H1 (cell line): ENCODE data around the gene TEKT1. TPM values are rescaled to one million over a fixed set of nuclear protein-coding genes. Genes with fewer than 3 reads are reported as not detected.

Experiments
- CTCF ChIA-PET: fragments of 300-600 bp; sonication (Branson Sonifier 250); formaldehyde crosslinking; loops from one replicate; lab custom pipeline; 2021; ENCODE audit not compliant: partially characterized antibody; lab: Charles Lee
- POLR2A ChIA-PET: fragments of 300-600 bp; sonication (Branson Sonifier 250); formaldehyde crosslinking; loops from one replicate; lab custom pipeline; 2021; ENCODE audit warnings: inconsistent platforms; ENCODE audit not compliant: partially characterized antibody; lab: Charles Lee
- DNase-seq, 2 experiments: peaks; one replicate each; pipeline versions ENCODE4 v3.0.0 to v3.0.0-alpha.2; 2010 to 2022; ENCODE audit warnings: low spot score in 2 of 2, low read depth in 1 of 2, mixed read lengths in 1 of 2
- FAIRE-seq: peaks from 2 replicates; lab custom pipeline; 2011; peaks lifted over from hg19 to GRCh38; lab: Jason Lieb, UNC
- H2AFZ ChIP-seq: 2 replicates; pipeline ENCODE4 v1.8.1; 2012; ENCODE audit warnings: low read length, inconsistent platforms
- H2AK5ac ChIP-seq: 2 replicates; pipeline ENCODE4 v1.6.1; 2013; ENCODE audit warnings: low read depth, low read length
- H2BK120ac ChIP-seq: replicated peaks from 2 replicates; pipeline ENCODE3; 2013; ENCODE audit warnings: low read depth, low read length, inconsistent platforms
- H2BK12ac ChIP-seq: 2 replicates; pipeline ENCODE4 v1.6.1; 2013; ENCODE audit warnings: low read depth, low read length
- H2BK15ac ChIP-seq: 2 replicates; pipeline ENCODE4 v1.6.1; 2013; ENCODE audit warnings: low read length
- H2BK20ac ChIP-seq: 2 replicates; pipeline ENCODE4 v1.6.1; 2013; ENCODE audit warnings: low read length
- H2BK5ac ChIP-seq: 2 replicates; pipeline ENCODE4 v1.6.1; 2013; ENCODE audit warnings: low read depth, low read length
- H3K14ac ChIP-seq: 2 replicates; pipeline ENCODE4 v1.6.1; 2013; ENCODE audit warnings: inconsistent platforms; ENCODE audit not compliant: insufficient read length
- H3K18ac ChIP-seq: 2 replicates; pipeline ENCODE4 v1.6.1; 2013; ENCODE audit warnings: low read length; ENCODE audit errors: extremely low read depth
- H3K23ac ChIP-seq: 2 replicates; pipeline ENCODE4 v1.6.1; 2013; ENCODE audit warnings: inconsistent platforms; ENCODE audit not compliant: insufficient read length
- H3K23me2 ChIP-seq: 2 replicates; pipeline ENCODE4 v1.6.1; 2013; ENCODE audit warnings: low read depth, low read length
- H3K27ac ChIP-seq: 2 replicates; pipeline ENCODE4 v1.6.1; 2011; ENCODE audit warnings: low read depth, low read length, inconsistent platforms
- H3K27me3 ChIP-seq, 4 experiments: replicated peaks in 1 of 4; 1 replicate in 1 of 4; 2 replicates in 3 of 4; pipeline versions ENCODE4 v1.6.1 to v1.8.1; 2011 to 2013; ENCODE audit warnings: low read length in 3 of 4, mild to moderate bottlenecking in 3 of 4, inconsistent platforms in 2 of 4, mixed read lengths in 2 of 4, moderate library complexity in 1 of 4; ENCODE audit not compliant: control insufficient read depth in 3 of 4, insufficient read depth in 3 of 4; ENCODE audit errors: extremely low read depth in 1 of 4
- H3K36me3 ChIP-seq, 4 experiments: 2 replicates each; pipeline versions ENCODE4 v1.6.1 to v1.8.1; 2011 to 2013; ENCODE audit warnings: mild to moderate bottlenecking in 4 of 4, low read length in 3 of 4, moderate library complexity in 2 of 4, control low read depth in 1 of 4, inconsistent platforms in 1 of 4; ENCODE audit not compliant: insufficient read depth in 4 of 4, control insufficient read depth in 2 of 4
- H3K4ac ChIP-seq: replicated peaks from 2 replicates; pipeline ENCODE3; 2013; ENCODE audit warnings: low read length, low read depth, mixed read lengths, inconsistent platforms; ENCODE audit not compliant: insufficient read length
- H3K4me1 ChIP-seq, 4 experiments: replicated peaks in 1 of 4; 1 replicate in 1 of 4; 2 replicates in 3 of 4; pipeline versions ENCODE4 v1.6.1 to v1.8.1; 2011 to 2013; ENCODE audit warnings: low read length in 3 of 4, inconsistent platforms in 2 of 4, mixed read lengths in 1 of 4; ENCODE audit not compliant: insufficient read depth in 4 of 4, control insufficient read depth in 3 of 4
- H3K4me2 ChIP-seq, 2 experiments: 2 replicates each; pipeline versions ENCODE4 v1.6.1 to v1.8.1; 2011 to 2013; ENCODE audit warnings: low read depth in 2 of 2, low read length in 2 of 2, control low read depth in 1 of 2, inconsistent platforms in 1 of 2, mild to moderate bottlenecking in 1 of 2; ENCODE audit not compliant: insufficient read depth in 1 of 2
- H3K4me3 ChIP-seq, 4 experiments: fragments of 200-600, 300-600 bp in 1 of 4; sonication (generic), shearing (Covaris generic), sonication (Bioruptor Twin) in 1 of 4; 2 replicates each; pipeline versions ENCODE4 v1.5.1 to v1.8.1; 2011 to 2016; ENCODE audit warnings: low read length in 4 of 4, low read depth in 3 of 4, control low read depth in 2 of 4, inconsistent platforms in 2 of 4, mild to moderate bottlenecking in 2 of 4, mixed read lengths in 1 of 4, moderate library complexity in 1 of 4; ENCODE audit not compliant: insufficient read depth in 2 of 4; ENCODE audit errors: extremely low read depth in 1 of 4
- H3K56ac ChIP-seq: replicated peaks from 2 replicates; pipeline ENCODE3; 2013; ENCODE audit warnings: low read depth, mild to moderate bottlenecking, mixed read lengths, low read length, inconsistent platforms; ENCODE audit not compliant: insufficient read length
- H3K79me1 ChIP-seq: 2 replicates; pipeline ENCODE4 v1.6.1; 2013; ENCODE audit warnings: low read depth, low read length, control low read depth
- H3K79me2 ChIP-seq, 2 experiments: 2 replicates each; pipeline versions ENCODE4 v1.6.1 to v1.8.1; 2012 to 2013; ENCODE audit warnings: low read length in 2 of 2, mild to moderate bottlenecking in 2 of 2, inconsistent platforms in 1 of 2; ENCODE audit not compliant: insufficient read depth in 2 of 2, control insufficient read depth in 1 of 2
- H3K9ac ChIP-seq, 4 experiments: replicated peaks in 1 of 4; 1 replicate in 1 of 4; 2 replicates in 3 of 4; pipeline versions ENCODE4 v1.6.1 to v1.8.1; 2011 to 2013; ENCODE audit warnings: low read depth in 3 of 4, low read length in 3 of 4, control low read depth in 2 of 4, mild to moderate bottlenecking in 2 of 4, moderate library complexity in 2 of 4, inconsistent platforms in 1 of 4; ENCODE audit errors: extremely low read depth in 1 of 4
- H3K9me3 ChIP-seq, 2 experiments: 2 replicates each; pipeline versions ENCODE4 v1.6.1 to v1.8.1; 2012 to 2013; ENCODE audit warnings: mild to moderate bottlenecking in 2 of 2, moderate library complexity in 2 of 2, control low read depth in 1 of 2, inconsistent platforms in 1 of 2, low read depth in 1 of 2, low read length in 1 of 2, mixed read lengths in 1 of 2; ENCODE audit not compliant: insufficient read depth in 2 of 2
- H4K20me1 ChIP-seq, 2 experiments: replicated peaks in 1 of 2; 2 replicates each; pipeline versions ENCODE3 to v1.8.1; 2011 to 2013; ENCODE audit warnings: inconsistent platforms in 2 of 2, low read length in 2 of 2, mild to moderate bottlenecking in 1 of 2; ENCODE audit not compliant: insufficient read depth in 2 of 2, control insufficient read depth in 1 of 2
- H4K5ac ChIP-seq: 2 replicates; pipeline ENCODE4 v1.6.1; 2013; ENCODE audit warnings: low read length, low read depth, mixed read lengths, inconsistent platforms; ENCODE audit not compliant: insufficient read length
- H4K8ac ChIP-seq: 2 replicates; pipeline ENCODE4 v1.8.0; 2013; ENCODE audit warnings: mild to moderate bottlenecking, moderate library complexity, low read length, inconsistent platforms; ENCODE audit not compliant: insufficient read depth; ENCODE audit errors: extremely low read depth
- H4K91ac ChIP-seq: replicated peaks from 2 replicates; pipeline ENCODE3; 2013; ENCODE audit warnings: low read length, mixed read lengths, inconsistent platforms; ENCODE audit not compliant: insufficient read length
- ASH2L ChIP-seq: fragments of 200-600, 300-600 bp; sonication (generic); IDR thresholded peaks from one replicate; pipeline ENCODE4 v1.7.1; 2017; ENCODE audit warnings: low read length
- BACH1 ChIP-seq: IDR thresholded peaks from 2 replicates; pipeline ENCODE4 v1.6.1; 2012; ENCODE audit warnings: low read length, improper control_type of control experiment
- CBX8 ChIP-seq: fragments of 300-800, 300-1000 bp; sonication (generic); IDR thresholded peaks from 2 replicates; pipeline ENCODE4 v1.7.1; 2016; ENCODE audit warnings: low read depth, low read length, borderline replicate concordance
- EZH2 ChIP-seq: fragments of 200-600 bp; sonication (generic); IDR thresholded peaks from 2 replicates; pipeline ENCODE4 v1.7.1; 2012; ENCODE audit warnings: low read depth, mild to moderate bottlenecking, moderate library complexity, low read length, inconsistent platforms; ENCODE audit not compliant: severe bottlenecking
- HDAC6 ChIP-seq: IDR thresholded peaks from one replicate; pipeline ENCODE4 v1.7.1; 2012; ENCODE audit warnings: low read depth, mild to moderate bottlenecking, inconsistent platforms, low read length, moderate library complexity
- NANOG ChIP-seq: IDR thresholded peaks from 2 replicates; pipeline ENCODE4 v1.6.1; 2011; ENCODE audit warnings: low read length, low read depth, mild to moderate bottlenecking, inconsistent platforms; ENCODE audit not compliant: insufficient read depth, poor library complexity, severe bottlenecking
- NRF1 ChIP-seq: IDR thresholded peaks from 2 replicates; pipeline ENCODE4 v1.6.1; 2011; ENCODE audit warnings: mild to moderate bottlenecking, low read depth, low read length, improper control_type of control experiment
- POLR2A ChIP-seq, 2 experiments: IDR thresholded peaks; 1 replicate in 1 of 2; 2 replicates in 1 of 2; pipeline ENCODE4 v1.6.1; 2011; ENCODE audit warnings: low read depth in 2 of 2, low read length in 2 of 2, mild to moderate bottlenecking in 2 of 2; ENCODE audit errors: control extremely low read depth in 1 of 2
- RNF2 ChIP-seq: fragments of 200-900, 300-1000 bp; sonication (generic); IDR thresholded peaks from 2 replicates; pipeline ENCODE4 v1.7.1; 2016; ENCODE audit warnings: borderline replicate concordance, low read depth, mild to moderate bottlenecking, antibody characterized with exemption, low read length; ENCODE audit not compliant: poor library complexity, severe bottlenecking; ENCODE audit errors: missing control alignments
- SP1 ChIP-seq: IDR thresholded peaks from 2 replicates; pipeline ENCODE4 v1.6.1; 2011; ENCODE audit warnings: low read depth, low read length
- YY1 ChIP-seq: IDR thresholded peaks from 2 replicates; pipeline ENCODE4 v1.6.1; 2011; ENCODE audit warnings: low read depth, mild to moderate bottlenecking, low read length
- WGBS, 2 experiments: shearing (Covaris generic) in 1 of 2; methylation state at CpG; one replicate each; pipeline versions ENCODE4 v1.1.6 to v1.1.7; 2013 to 2015; ENCODE audit warnings: low lambda C conversion rate in 2 of 2, mixed read lengths in 2 of 2, inconsistent platforms in 1 of 2, low coverage in 1 of 2, missing lambda C conversion rate in 1 of 2; ENCODE audit not compliant: insufficient replicate concordance in 2 of 2, insufficient coverage in 1 of 2, insufficient read length in 1 of 2; ENCODE audit errors: extremely low coverage in 1 of 2, missing lambda C conversion rate in 1 of 2; 5-methylcytosine and 5-hydroxymethylcytosine counted together
- polyA plus RNA-seq, 7 experiments: library from polyadenylated mRNA; depleted of rRNA in 3 of 7; stranded (reverse) in 5 of 7; unstranded in 2 of 7; fragments of >200 nt in 5 of 7; fragments of 200-250 nt in 2 of 7; gene quantifications; 1 replicate in 5 of 7; 2 replicates in 1 of 7; 4 replicates in 1 of 7; pipeline versions ENCODE4 v1.2.1 to v1.2.3, GENCODE V29; 2011 to 2013; ENCODE audit warnings: missing spikeins in 2 of 7, mixed read lengths in 2 of 7
- total RNA-seq: library from RNA; stranded (reverse); fragmentation: NEBNext Ultra II Directional; extraction: Animal tissue kit (Norgen Biotek cat#: 25700); gene quantifications from 2 replicates; pipeline ENCODE4 v1.2.1, GENCODE V29; 2021

The TEKT1 gene
- total and polyA plus RNA-seq, 2 of the 8 experiments (the other 6 are each of a cell fraction or from before 2014, with no cell fraction given): not detected

GRCh38 chr17:6780001-6780400 is 51.5 kb downstream of the TEKT1 start:
- Histone ChIP-seq H3K9me3 (no peaks in the 10 kb centered on the region), H2BK15ac (no peak overlapping the region), H3K14ac (no peak overlapping the region), H2AFZ (no peak overlapping the region), H4K8ac (no peak overlapping the region), H2BK120ac (no peak overlapping the region), H2BK5ac (no peak overlapping the region), H4K20me1 (no peaks in the 10 kb centered on the region), H3K4me2 (no peak overlapping the region), H3K9ac (no peak overlapping the region), H2BK20ac (no peak overlapping the region), H3K79me1 (no peaks in the 10 kb centered on the region; the same call in 1 of the 2 replicates), H3K36me3 (no peaks in the 10 kb centered on the region), H3K18ac (no peak overlapping the region), H2AK5ac (no peak overlapping the region), H4K5ac (no peak overlapping the region), H3K4me1 (peaks cover 0 to 5% (median 0%) of the 10 kb centered on the region in 4 experiments; a peak in 2 of 7 replicates), H3K56ac (no peak overlapping the region), H3K79me2 (no peaks in the 10 kb centered on the region), H3K4ac (no peak overlapping the region), H3K4me3 (no peak overlapping the region), H2BK12ac (no peak overlapping the region), H3K27me3 (peaks cover 2 to 16% (median 13%) of the 10 kb centered on the region in 4 experiments), H3K23ac (no peak overlapping the region), H3K23me2 (peaks cover 7% of the 10 kb centered on the region; the same call in 1 of the 2 replicates), H4K91ac (no peak overlapping the region), H3K27ac (no peak overlapping the region)
- ChIA-PET POLR2A (interaction anchor here (1.4 kb wide), 1 partner anchor 10 kb away, joined by 3 read pairs; no protein-coding TSS in a partner anchor), CTCF (interaction anchor here (1.0 to 1.6 kb wide), 3 partner anchors 63 to 114 kb away, joined by 3 to 8 read pairs (median 3); partner anchors contain the start of gene SLC13A5)
- FAIRE-seq (no peak), DNase-seq (no peak)
- TF ChIP-seq SP1: no peak
- no peak for TF ChIP-seq ASH2L
- TF ChIP-seq EZH2: no peak
- no peak for TF ChIP-seq HDAC6
- no peak for TF ChIP-seq CBX8
- TF ChIP-seq BACH1: no peak
- TF ChIP-seq POLR2A (IDR thresholded peaks at IDR 0.05; ENCODE audit: control extremely low read depth in 1 of 2, low read depth in 2 of 2, low read length in 2 of 2): no peak
- no peak for TF ChIP-seq YY1
- no peak for TF ChIP-seq RNF2
- no peak for TF ChIP-seq NRF1
- no peak for TF ChIP-seq NANOG
- WGBS, 2 experiments: 78% methylated on average over 8 of the region's 8 CpGs; no CpG with 5 or more reads in 1 of the 2 experiments
